ENCODE measurements around the gene MOCS3. TPM values are rescaled to one million over a fixed set of nuclear protein-coding genes. Genes with fewer than 3 reads are reported as not detected.
"Not testable (repeated sequence)": the region's sequence is repeated elsewhere in the genome, so short reads cannot be mapped to it uniquely, and the experiment has no call there.

The MOCS3 gene
- total and polyA plus RNA-seq, 2 of the 4 experiments (the other 2 are of a cell fraction) = 3.3 to 9.9 TPM

GRCh38 chr20:50978533-50978932 lies 19.9 kb downstream of the MOCS3 start:
- H4K91ac ChIP-seq (ENCODE audit: insufficient read depth, low read depth, low read length); H3K4me3 ChIP-seq (ENCODE audit: insufficient read depth, low read depth, low read length); H2BK5ac ChIP-seq (ENCODE audit: low read depth, low read length, poor library complexity, severe bottlenecking); H3K36me3 ChIP-seq (ENCODE audit: control insufficient read depth, insufficient read depth, low read length); POLR2A ChIA-PET (ENCODE audit: unreplicated experiment); ATAC-seq (ENCODE audit: low read depth); H2AFZ ChIP-seq (replicated peaks; ENCODE audit: low read length, poor library complexity); H4K20me1 ChIP-seq (ENCODE audit: insufficient read depth, low read length); H3K27me3 ChIP-seq (ENCODE audit: control insufficient read depth, insufficient read depth, low read length); intact Hi-C loops (cut with micrococcal nuclease); H3K23ac ChIP-seq (ENCODE audit: low read depth, low read length); H3K27ac ChIP-seq (ENCODE audit: insufficient read depth, low read length); H3K9ac ChIP-seq (ENCODE audit: low read depth, low read length); dilution Hi-C loops (cut with HindIII; ENCODE audit: low sequenced_read_pairs, unreplicated experiment); H4K5ac ChIP-seq (ENCODE audit: low read depth, low read length); H3K4me2 ChIP-seq (ENCODE audit: low read depth, low read length); CTCF ChIA-PET; H3K18ac ChIP-seq (ENCODE audit: low read depth, low read length); H2BK20ac ChIP-seq (ENCODE audit: low read depth, low read length); H4K8ac ChIP-seq (ENCODE audit: low read depth in 2 of 2, low read length in 2 of 2); H2BK120ac ChIP-seq (ENCODE audit: low read depth, low read length); DNase-seq; H2AK9ac ChIP-seq (replicated peaks; ENCODE audit: low read depth, low read length, poor library complexity); H3K14ac ChIP-seq (replicated peaks; ENCODE audit: low read depth, low read length); BruUV-seq (replicated peaks); H3K56ac ChIP-seq (ENCODE audit: extremely low read depth, insufficient read depth, low read length); H3K4ac ChIP-seq (ENCODE audit: low read depth, low read length); H3K9me3 ChIP-seq (ENCODE audit: control insufficient read depth, insufficient read depth, low read length): not testable (repeated sequence)
- peak overlapping the region; percentile 39; the same call in 1 of the 2 replicates for H2AK5ac ChIP-seq (ENCODE audit: low read depth, low read length)
- H3K79me1 ChIP-seq (ENCODE audit: low read depth in 1 of 2, low read length in 2 of 2) = peaks cover 0 to 15% of the 10 kb centered on the region in 2 experiments; a peak in 1 of 4 replicates
- H3K4me1 ChIP-seq (ENCODE audit: control insufficient read depth, insufficient read depth, low read length) = peaks cover 24% of the 10 kb centered on the region
- in situ Hi-C loops (cut with MboI; ENCODE audit: low sequenced_read_pairs) = loop anchor here (25.0 kb wide), 2 partner anchors 784 to 1109 kb away; partner anchors contain the start of gene ATP9A
- H3K9me1 ChIP-seq (ENCODE audit: insufficient read depth, low read length) = peaks cover 19% of the 10 kb centered on the region
- 0 out of 3 replicates have a peak overlapping the region, but pooled peaks have one; percentile 26 for H2BK15ac ChIP-seq (ENCODE audit: low read depth, low read length)
- no CpG with 5 or more reads among the region's 4 CpGs for WGBS, 2 experiments (ENCODE audit: extremely low coverage in 2 of 2, insufficient read length in 1 of 2)
